Astrocyte (in vitro differentiated cells and primary cell): ENCODE measurements around the gene NEBL. TPM values are rescaled to one million over a fixed set of nuclear protein-coding genes. Genes with fewer than 3 reads are reported as not detected.

Experiments
- DNase-seq: peaks from one replicate; pipeline ENCODE4 v3.0.0-alpha.2; 2010; ENCODE audit warnings: low read depth
- FAIRE-seq: peaks from 2 replicates; lab custom pipeline; 2011; peaks lifted over from hg19 to GRCh38; lab: Jason Lieb, UNC
- H2AFZ ChIP-seq: 2 replicates; pipeline ENCODE4 v1.6.0; 2012; ENCODE audit warnings: low read depth, low read length, inconsistent platforms
- H3K27ac ChIP-seq: 2 replicates; pipeline ENCODE4 v1.5.1; 2011; ENCODE audit warnings: low read depth, low read length, inconsistent platforms
- H3K27me3 ChIP-seq: 2 replicates; pipeline ENCODE4 v1.6.0; 2011; ENCODE audit warnings: low read length, inconsistent platforms; ENCODE audit not compliant: insufficient read depth
- H3K36me3 ChIP-seq: 2 replicates; pipeline ENCODE4 v1.5.1; 2011; ENCODE audit warnings: low read length, inconsistent platforms; ENCODE audit not compliant: insufficient read depth
- H3K4me1 ChIP-seq: 2 replicates; pipeline ENCODE4 v1.5.1; 2011; ENCODE audit warnings: low read length, inconsistent platforms; ENCODE audit not compliant: insufficient read depth
- H3K4me2 ChIP-seq: 2 replicates; pipeline ENCODE4 v1.6.0; 2012; ENCODE audit warnings: low read length, inconsistent platforms
- H3K4me3 ChIP-seq: 2 replicates; pipeline ENCODE4 v1.5.1; 2011; ENCODE audit warnings: low read depth, mild to moderate bottlenecking, low read length, inconsistent platforms; ENCODE audit not compliant: insufficient read depth
- H3K79me2 ChIP-seq: 2 replicates; pipeline ENCODE4 v1.6.0; 2012; ENCODE audit warnings: mild to moderate bottlenecking, low read length, inconsistent platforms; ENCODE audit not compliant: insufficient read depth
- H3K9ac ChIP-seq: 2 replicates; pipeline ENCODE4 v1.6.0; 2012; ENCODE audit warnings: mild to moderate bottlenecking, low read length, inconsistent platforms
- H3K9me3 ChIP-seq: 2 replicates; pipeline ENCODE4 v1.5.1; 2012; ENCODE audit warnings: low read depth, mild to moderate bottlenecking, low read length, inconsistent platforms; ENCODE audit not compliant: insufficient read depth
- H4K20me1 ChIP-seq: 2 replicates; pipeline ENCODE4 v1.6.0; 2012; ENCODE audit warnings: low read length, inconsistent platforms; ENCODE audit not compliant: insufficient read depth
- H3K27ac Mint-ChIP-seq: one replicate; pipeline ENCODE4 v1.8.0; 2021; ENCODE audit warnings: mild to moderate bottlenecking, mixed read lengths; ENCODE audit not compliant: unreplicated experiment
- H3K27me3 Mint-ChIP-seq: one replicate; pipeline ENCODE4 v1.8.0; 2021; ENCODE audit warnings: low read depth, mixed read lengths; ENCODE audit not compliant: unreplicated experiment
- H3K36me3 Mint-ChIP-seq: one replicate; pipeline ENCODE4 v1.8.0; 2021; ENCODE audit warnings: low read depth, mixed read lengths; ENCODE audit not compliant: unreplicated experiment
- H3K4me1 Mint-ChIP-seq: one replicate; pipeline ENCODE4 v1.8.0; 2021; ENCODE audit warnings: low read depth, mixed read lengths; ENCODE audit not compliant: unreplicated experiment
- H3K4me3 Mint-ChIP-seq: one replicate; pipeline ENCODE4 v1.8.0; 2021; ENCODE audit warnings: mild to moderate bottlenecking, moderate library complexity, mixed read lengths; ENCODE audit not compliant: unreplicated experiment
- H3K9me3 Mint-ChIP-seq: one replicate; pipeline ENCODE4 v1.8.0; 2021; ENCODE audit warnings: mild to moderate bottlenecking, mixed read lengths; ENCODE audit not compliant: unreplicated experiment
- EZH2 ChIP-seq: IDR thresholded peaks from 2 replicates; pipeline ENCODE4 v1.6.1; 2012; ENCODE audit warnings: mild to moderate bottlenecking, low read length, inconsistent platforms; ENCODE audit not compliant: insufficient read depth
- total RNA-seq: library from RNA; stranded (reverse); gene quantifications from 2 replicates; pipeline ENCODE4 v1.2.1, GENCODE V29; 2021
- TF ChIP-seq, protein P1 (sequence below): IDR thresholded peaks from 2 replicates; pipeline ENCODE4 v1.5.1; 2011; ENCODE audit warnings: low read depth, mild to moderate bottlenecking, inconsistent platforms, low read length, moderate library complexity; ENCODE audit not compliant: insufficient read depth

The NEBL gene
- total RNA-seq, 1 donor from 2014 or later = 6.0 TPM

DNA sequence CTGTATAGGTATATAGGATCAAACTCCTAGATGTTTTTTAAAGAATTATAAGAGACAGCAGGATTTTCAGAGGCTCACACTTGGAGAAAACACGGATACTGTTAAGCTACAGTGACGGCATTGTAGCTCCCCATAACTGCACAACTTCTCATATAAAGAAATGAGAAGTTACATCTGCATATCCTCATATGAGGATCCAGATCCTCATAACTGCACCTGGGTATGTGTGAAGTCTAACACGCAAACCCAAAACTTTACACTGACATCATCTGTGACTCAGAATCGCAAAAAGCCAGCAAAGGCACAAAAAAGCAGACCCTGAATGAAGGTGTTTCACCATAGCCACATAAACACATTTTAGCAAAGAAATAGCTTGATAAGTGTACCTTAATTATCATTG is 34.1 kb downstream of the NEBL start:
- H3K4me3 Mint-ChIP-seq = no peak overlapping the region
- no peaks in the 10 kb centered on the region for H3K27me3 ChIP-seq
- H3K4me2 ChIP-seq = no peak overlapping the region
- H3K36me3 ChIP-seq = no peaks in the 10 kb centered on the region
- H3K4me3 ChIP-seq = no peak overlapping the region
- H4K20me1 ChIP-seq = no peaks in the 10 kb centered on the region
- no peaks in the 10 kb centered on the region for H3K4me1 ChIP-seq
- H3K9me3 ChIP-seq = no peaks in the 10 kb centered on the region
- FAIRE-seq (no peak), DNase-seq (no peak)
- no peaks in the 10 kb centered on the region for H3K79me2 ChIP-seq
- no peaks in the 10 kb centered on the region for H3K27me3 Mint-ChIP-seq
- no peak overlapping the region for H3K9ac ChIP-seq
- H2AFZ ChIP-seq = no peak overlapping the region
- no peak overlapping the region for H3K27ac ChIP-seq
- TF ChIP-seq, protein P1, sequence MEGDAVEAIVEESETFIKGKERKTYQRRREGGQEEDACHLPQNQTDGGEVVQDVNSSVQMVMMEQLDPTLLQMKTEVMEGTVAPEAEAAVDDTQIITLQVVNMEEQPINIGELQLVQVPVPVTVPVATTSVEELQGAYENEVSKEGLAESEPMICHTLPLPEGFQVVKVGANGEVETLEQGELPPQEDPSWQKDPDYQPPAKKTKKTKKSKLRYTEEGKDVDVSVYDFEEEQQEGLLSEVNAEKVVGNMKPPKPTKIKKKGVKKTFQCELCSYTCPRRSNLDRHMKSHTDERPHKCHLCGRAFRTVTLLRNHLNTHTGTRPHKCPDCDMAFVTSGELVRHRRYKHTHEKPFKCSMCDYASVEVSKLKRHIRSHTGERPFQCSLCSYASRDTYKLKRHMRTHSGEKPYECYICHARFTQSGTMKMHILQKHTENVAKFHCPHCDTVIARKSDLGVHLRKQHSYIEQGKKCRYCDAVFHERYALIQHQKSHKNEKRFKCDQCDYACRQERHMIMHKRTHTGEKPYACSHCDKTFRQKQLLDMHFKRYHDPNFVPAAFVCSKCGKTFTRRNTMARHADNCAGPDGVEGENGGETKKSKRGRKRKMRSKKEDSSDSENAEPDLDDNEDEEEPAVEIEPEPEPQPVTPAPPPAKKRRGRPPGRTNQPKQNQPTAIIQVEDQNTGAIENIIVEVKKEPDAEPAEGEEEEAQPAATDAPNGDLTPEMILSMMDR = no peak
- no peak for TF ChIP-seq EZH2
- no peaks in the 10 kb centered on the region for H3K9me3 Mint-ChIP-seq
- no peaks in the 10 kb centered on the region for H3K4me1 Mint-ChIP-seq
- H3K36me3 Mint-ChIP-seq = no peaks in the 10 kb centered on the region
- no peak overlapping the region for H3K27ac Mint-ChIP-seq

DNA sequence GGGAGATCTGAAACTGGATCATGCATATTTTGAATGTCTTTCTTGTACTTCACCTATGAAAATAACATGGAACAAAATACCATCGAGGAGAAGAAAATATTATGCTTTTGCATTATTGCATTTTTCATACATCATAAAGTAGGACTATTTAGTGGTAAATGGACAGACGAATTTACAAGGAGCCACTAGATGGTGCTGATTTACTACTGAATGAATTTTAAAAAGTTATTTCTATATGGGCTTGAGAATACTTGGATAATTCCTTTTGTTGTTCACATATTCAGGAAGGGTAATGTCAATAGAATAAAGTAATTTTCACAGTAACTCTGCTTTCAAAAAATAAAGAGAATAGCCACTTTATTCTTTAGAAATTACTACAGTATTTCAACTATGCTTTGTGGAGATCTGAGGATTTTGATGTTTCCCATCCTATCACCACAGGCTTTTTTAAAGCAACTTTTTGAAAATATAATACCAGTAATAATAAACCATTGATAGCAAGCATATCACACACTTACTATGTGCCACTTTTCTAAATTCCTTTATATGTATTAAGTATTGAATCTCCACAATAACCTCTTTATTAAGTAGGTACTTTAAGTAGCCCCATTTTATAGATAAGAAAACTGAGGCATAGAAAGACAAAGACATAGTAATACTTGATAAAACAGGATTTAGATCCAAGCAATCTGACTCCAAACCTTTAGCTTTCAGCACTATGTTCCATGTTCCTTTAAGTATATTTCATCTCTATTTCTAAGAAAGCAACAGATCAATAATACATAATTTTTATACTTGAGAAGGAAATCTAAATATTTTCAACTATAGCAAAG is 38.6 kb downstream of the NEBL start:
- FAIRE-seq = peak; percentile 94
- H3K4me1 Mint-ChIP-seq = peaks cover 6% of the 10 kb centered on the region
- H4K20me1 ChIP-seq = no peaks in the 10 kb centered on the region

More for the DNA sequence above, 38.6 kb downstream of the NEBL start:
- DNase-seq = peak; percentile 27
- no peaks in the 10 kb centered on the region for H3K36me3 Mint-ChIP-seq
- H3K9ac ChIP-seq = no peak overlapping the region
- no peaks in the 10 kb centered on the region for H3K27me3 ChIP-seq
- H3K36me3 ChIP-seq = no peaks in the 10 kb centered on the region
- H3K27me3 Mint-ChIP-seq = no peaks in the 10 kb centered on the region
- no peak overlapping the region for H3K4me2 ChIP-seq
- H3K4me1 ChIP-seq = no peaks in the 10 kb centered on the region
- H2AFZ ChIP-seq = no peak overlapping the region
- H3K9me3 Mint-ChIP-seq = no peaks in the 10 kb centered on the region
- no peak overlapping the region for H3K4me3 Mint-ChIP-seq
- H3K79me2 ChIP-seq = no peaks in the 10 kb centered on the region
- TF ChIP-seq EZH2 = no peak
- TF ChIP-seq, protein P1 = peak; percentile 50
- no peak overlapping the region for H3K27ac Mint-ChIP-seq
- H3K9me3 ChIP-seq = no peaks in the 10 kb centered on the region
- H3K27ac ChIP-seq = no peak overlapping the region
- H3K4me3 ChIP-seq = no peak overlapping the region
